Fibroblast of upper back skin (primary cell): Measurements from ENCODE around the gene ATP1A3.

Source experiments
- DNase-seq: peaks from one replicate; pipeline ENCODE4 v3.0.0-alpha.2; 2013

The ATP1A3 gene

GRCh38 chr19:41926763-41927496 lies 67.1 kb downstream of the ATP1A3 start:
- no peak for DNase-seq

GRCh38 chr19:41926028-41926762 lies 67.8 kb downstream of the ATP1A3 start:
- DNase-seq, result no peak

- no peak for DNase-seq
Measured at GRCh38 chr19:41925208-41926003, 68.6 kb downstream of the ATP1A3 start.

GRCh38 chr19:41924151-41925145 lies 69.6 kb downstream of the ATP1A3 start:
- DNase-seq, result no peak

GRCh38 chr19:41923045-41923788 lies 70.8 kb downstream of the ATP1A3 start:
- no peak for DNase-seq

GRCh38 chr19:41922585-41922984 lies 71.4 kb downstream of the ATP1A3 start:
- DNase-seq, result no peak

GRCh38 chr19:41921577-41922576 lies 72.2 kb downstream of the ATP1A3 start:
- no peak for DNase-seq

GRCh38 chr19:41920882-41921576 lies 73.0 kb downstream of the ATP1A3 start:
- no peak for DNase-seq

GRCh38 chr19:41919948-41920712 lies 73.9 kb downstream of the ATP1A3 start:
- no peak for DNase-seq

- DNase-seq, result no peak
Measured at GRCh38 chr19:41918653-41919244, 75.3 kb downstream of the ATP1A3 start.

GRCh38 chr19:41918095-41918494 lies 75.9 kb downstream of the ATP1A3 start:
- DNase-seq, result no peak

GRCh38 chr19:41917676-41918075 lies 76.4 kb downstream of the ATP1A3 start:
- DNase-seq, result no peak
